ENCODE results near the gene AFF2.

AFF2 gene

DNA sequence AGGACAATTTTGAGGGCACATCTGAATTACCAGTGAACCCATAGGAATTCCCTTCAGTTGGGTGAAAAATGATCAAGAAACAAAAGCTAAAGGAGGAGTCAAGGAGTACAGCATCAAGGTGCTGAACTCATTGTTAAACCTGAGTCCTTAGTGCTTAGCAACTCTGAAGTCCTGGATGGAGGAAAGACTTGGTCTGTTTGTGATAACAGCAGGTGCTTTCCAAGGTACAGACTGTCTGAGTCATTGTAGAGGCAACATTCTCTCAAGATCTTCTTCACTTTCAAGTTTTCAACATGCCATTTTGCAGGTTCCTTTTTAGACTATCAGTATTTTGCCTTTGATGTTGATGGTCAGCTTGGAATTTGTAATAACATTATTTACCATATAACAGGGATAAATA, 293.9 kb downstream of the AFF2 start:
- no peak for ATAC-seq
- TF ChIP-seq ARNTL (CRISPR knock-in tag; IDR thresholded peaks at IDR 0.05; ENCODE audit: borderline replicate concordance, low read depth) (no peak), ZFP30 (CRISPR knock-in tag; IDR thresholded peaks at IDR 0.05) (no peak), TOX (CRISPR knock-in tag; IDR thresholded peaks at IDR 0.05; ENCODE audit: borderline replicate concordance) (no peak), ZNF565 (CRISPR knock-in tag; conservative IDR thresholded peaks at IDR 0.05; ENCODE audit: low read depth) (no peak), TCF4 (CRISPR knock-in tag; IDR thresholded peaks at IDR 0.05; ENCODE audit: borderline replicate concordance) (no peak)

DNA sequence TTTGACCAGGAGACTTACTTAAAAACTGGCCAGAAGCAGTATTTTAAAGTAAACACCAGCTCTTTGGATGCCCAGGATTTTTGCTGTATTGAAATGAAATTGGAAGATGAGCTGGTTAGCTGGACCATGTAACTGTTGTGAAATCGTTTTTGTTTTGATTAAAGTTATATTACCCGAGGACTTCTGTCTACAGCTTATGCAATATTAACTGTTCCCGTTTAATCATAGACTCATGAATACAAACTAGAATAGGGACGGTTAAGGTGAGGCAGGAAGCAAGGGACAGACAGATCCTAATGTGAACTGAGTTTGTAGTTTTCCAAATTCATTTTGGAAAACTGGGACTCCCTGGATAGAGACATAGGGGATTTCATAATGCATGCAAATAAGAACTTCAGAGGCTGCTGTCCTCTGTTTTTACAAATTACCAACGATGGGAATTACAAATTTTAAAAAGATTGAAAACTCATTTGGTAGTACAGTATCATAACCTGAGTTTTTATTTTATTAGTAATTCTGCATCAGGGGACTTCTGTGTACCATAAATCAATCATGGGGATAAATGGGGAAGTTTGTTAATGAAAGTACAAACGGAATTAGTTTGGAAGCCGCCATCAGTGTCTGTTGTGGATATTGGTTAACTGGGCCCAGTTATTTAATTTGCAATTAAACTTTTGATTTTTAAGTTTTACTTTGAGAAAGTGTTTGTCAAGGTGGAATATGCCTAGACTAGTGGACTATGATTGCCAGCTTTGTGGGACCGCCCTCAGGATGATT, 304.4 kb downstream of the AFF2 start:
- TF ChIP-seq CSDC2 (CRISPR knock-in tag; IDR thresholded peaks at IDR 0.05) = no peak
- no peak for TF ChIP-seq SNAI2 (CRISPR knock-in tag; IDR thresholded peaks at IDR 0.05)
- TF ChIP-seq, protein P1, sequence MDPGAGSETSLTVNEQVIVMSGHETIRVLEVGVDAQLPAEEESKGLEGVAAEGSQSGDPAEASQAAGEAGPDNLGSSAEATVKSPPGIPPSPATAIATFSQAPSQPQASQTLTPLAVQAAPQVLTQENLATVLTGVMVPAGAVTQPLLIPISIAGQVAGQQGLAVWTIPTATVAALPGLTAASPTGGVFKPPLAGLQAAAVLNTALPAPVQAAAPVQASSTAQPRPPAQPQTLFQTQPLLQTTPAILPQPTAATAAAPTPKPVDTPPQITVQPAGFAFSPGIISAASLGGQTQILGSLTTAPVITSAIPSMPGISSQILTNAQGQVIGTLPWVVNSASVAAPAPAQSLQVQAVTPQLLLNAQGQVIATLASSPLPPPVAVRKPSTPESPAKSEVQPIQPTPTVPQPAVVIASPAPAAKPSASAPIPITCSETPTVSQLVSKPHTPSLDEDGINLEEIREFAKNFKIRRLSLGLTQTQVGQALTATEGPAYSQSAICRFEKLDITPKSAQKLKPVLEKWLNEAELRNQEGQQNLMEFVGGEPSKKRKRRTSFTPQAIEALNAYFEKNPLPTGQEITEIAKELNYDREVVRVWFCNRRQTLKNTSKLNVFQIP (CRISPR knock-in tag; IDR thresholded peaks at IDR 0.05; ENCODE audit: borderline replicate concordance, low read depth) = no peak
- TF ChIP-seq ZFP30 (CRISPR knock-in tag; IDR thresholded peaks at IDR 0.05) = no peak
- no peak for TF ChIP-seq TCF4 (CRISPR knock-in tag; IDR thresholded peaks at IDR 0.05; ENCODE audit: borderline replicate concordance)
- no peak for TF ChIP-seq ESRRG (CRISPR knock-in tag; IDR thresholded peaks at IDR 0.05)
- TF ChIP-seq TOX (CRISPR knock-in tag; IDR thresholded peaks at IDR 0.05; ENCODE audit: borderline replicate concordance) = no peak
- no peak for TF ChIP-seq ZNF565 (CRISPR knock-in tag; conservative IDR thresholded peaks at IDR 0.05; ENCODE audit: low read depth)
- TF ChIP-seq, protein P2, sequence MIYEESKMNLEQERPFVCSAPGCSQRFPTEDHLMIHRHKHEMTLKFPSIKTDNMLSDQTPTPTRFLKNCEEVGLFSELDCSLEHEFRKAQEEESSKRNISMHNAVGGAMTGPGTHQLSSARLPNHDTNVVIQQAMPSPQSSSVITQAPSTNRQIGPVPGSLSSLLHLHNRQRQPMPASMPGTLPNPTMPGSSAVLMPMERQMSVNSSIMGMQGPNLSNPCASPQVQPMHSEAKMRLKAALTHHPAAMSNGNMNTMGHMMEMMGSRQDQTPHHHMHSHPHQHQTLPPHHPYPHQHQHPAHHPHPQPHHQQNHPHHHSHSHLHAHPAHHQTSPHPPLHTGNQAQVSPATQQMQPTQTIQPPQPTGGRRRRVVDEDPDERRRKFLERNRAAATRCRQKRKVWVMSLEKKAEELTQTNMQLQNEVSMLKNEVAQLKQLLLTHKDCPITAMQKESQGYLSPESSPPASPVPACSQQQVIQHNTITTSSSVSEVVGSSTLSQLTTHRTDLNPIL (CRISPR knock-in tag; IDR thresholded peaks at IDR 0.05; ENCODE audit: low read depth) = no peak
- no peak for ATAC-seq

DNA sequence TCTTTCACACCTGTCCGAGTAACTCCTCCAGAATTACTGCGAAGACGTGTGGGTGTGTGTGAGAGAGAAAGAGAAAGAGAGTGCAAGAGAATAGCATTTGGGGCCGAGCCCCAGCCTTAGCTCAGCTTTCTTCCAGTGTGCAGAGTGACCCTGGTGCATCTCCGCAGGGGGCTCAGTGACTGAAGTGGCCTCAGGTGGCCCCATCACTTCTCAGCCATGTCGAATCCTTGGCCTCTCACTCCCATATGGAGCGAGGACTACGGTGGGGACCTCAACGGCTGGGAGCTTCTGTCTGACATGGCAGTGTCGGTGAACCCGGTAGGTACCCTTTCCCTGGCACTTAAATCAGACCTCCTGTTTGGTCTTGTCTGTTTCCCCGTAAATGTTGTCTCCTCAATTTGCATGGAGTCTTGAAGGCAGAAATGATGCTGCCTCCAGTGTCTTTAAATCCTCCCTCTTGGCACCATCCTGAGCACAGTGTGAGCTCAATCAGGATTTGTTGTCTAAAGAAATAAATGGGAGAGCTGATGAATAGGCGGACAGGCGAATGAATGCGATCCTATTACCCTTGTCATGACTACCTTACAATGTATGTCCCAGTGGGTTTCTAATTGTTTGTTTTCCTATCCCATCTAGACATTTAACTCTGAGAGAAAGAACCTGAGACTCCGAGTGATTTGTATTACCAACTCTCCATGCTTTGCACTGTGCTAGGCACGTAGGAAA, 305.9 kb downstream of the AFF2 start:
- TF ChIP-seq, protein P2 (CRISPR knock-in tag; IDR thresholded peaks at IDR 0.05; ENCODE audit: low read depth) = no peak
- no peak for TF ChIP-seq TOX (CRISPR knock-in tag; IDR thresholded peaks at IDR 0.05; ENCODE audit: borderline replicate concordance)
- TF ChIP-seq GLIS3 (CRISPR knock-in tag; IDR thresholded peaks at IDR 0.05) = no peak
- TF ChIP-seq PPARA (CRISPR knock-in tag; IDR thresholded peaks at IDR 0.05; ENCODE audit: borderline replicate concordance) = no peak
- no peak for TF ChIP-seq ISL1 (CRISPR knock-in tag; IDR thresholded peaks at IDR 0.05)
- TF ChIP-seq ZFP3 (CRISPR knock-in tag; IDR thresholded peaks at IDR 0.05) = no peak
- TF ChIP-seq ARNTL (CRISPR knock-in tag; IDR thresholded peaks at IDR 0.05; ENCODE audit: borderline replicate concordance, low read depth) = no peak
- TF ChIP-seq CSDC2 (CRISPR knock-in tag; IDR thresholded peaks at IDR 0.05) = no peak
- no peak for TF ChIP-seq ZFP30 (CRISPR knock-in tag; IDR thresholded peaks at IDR 0.05)
- no peak for TF ChIP-seq BACH2 (CRISPR knock-in tag; IDR thresholded peaks at IDR 0.05; ENCODE audit: borderline replicate concordance)
- TF ChIP-seq ESRRG (CRISPR knock-in tag; IDR thresholded peaks at IDR 0.05) = no peak
- TF ChIP-seq ZNF70 (CRISPR knock-in tag; IDR thresholded peaks at IDR 0.05) = no peak
- TF ChIP-seq, protein P3, sequence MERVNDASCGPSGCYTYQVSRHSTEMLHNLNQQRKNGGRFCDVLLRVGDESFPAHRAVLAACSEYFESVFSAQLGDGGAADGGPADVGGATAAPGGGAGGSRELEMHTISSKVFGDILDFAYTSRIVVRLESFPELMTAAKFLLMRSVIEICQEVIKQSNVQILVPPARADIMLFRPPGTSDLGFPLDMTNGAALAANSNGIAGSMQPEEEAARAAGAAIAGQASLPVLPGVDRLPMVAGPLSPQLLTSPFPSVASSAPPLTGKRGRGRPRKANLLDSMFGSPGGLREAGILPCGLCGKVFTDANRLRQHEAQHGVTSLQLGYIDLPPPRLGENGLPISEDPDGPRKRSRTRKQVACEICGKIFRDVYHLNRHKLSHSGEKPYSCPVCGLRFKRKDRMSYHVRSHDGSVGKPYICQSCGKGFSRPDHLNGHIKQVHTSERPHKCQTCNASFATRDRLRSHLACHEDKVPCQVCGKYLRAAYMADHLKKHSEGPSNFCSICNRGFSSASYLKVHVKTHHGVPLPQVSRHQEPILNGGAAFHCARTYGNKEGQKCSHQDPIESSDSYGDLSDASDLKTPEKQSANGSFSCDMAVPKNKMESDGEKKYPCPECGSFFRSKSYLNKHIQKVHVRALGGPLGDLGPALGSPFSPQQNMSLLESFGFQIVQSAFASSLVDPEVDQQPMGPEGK (CRISPR knock-in tag; IDR thresholded peaks at IDR 0.05; ENCODE audit: borderline replicate concordance) = no peak
- no peak for TF ChIP-seq ZC3H10 (CRISPR knock-in tag; IDR thresholded peaks at IDR 0.05)
- TF ChIP-seq TCF4 (CRISPR knock-in tag; IDR thresholded peaks at IDR 0.05; ENCODE audit: borderline replicate concordance) = no peak
- TF ChIP-seq ZNF8 (CRISPR knock-in tag; IDR thresholded peaks at IDR 0.05) = no peak
- TF ChIP-seq RARB (CRISPR knock-in tag; IDR thresholded peaks at IDR 0.05) = no peak
- no peak for ATAC-seq

DNA sequence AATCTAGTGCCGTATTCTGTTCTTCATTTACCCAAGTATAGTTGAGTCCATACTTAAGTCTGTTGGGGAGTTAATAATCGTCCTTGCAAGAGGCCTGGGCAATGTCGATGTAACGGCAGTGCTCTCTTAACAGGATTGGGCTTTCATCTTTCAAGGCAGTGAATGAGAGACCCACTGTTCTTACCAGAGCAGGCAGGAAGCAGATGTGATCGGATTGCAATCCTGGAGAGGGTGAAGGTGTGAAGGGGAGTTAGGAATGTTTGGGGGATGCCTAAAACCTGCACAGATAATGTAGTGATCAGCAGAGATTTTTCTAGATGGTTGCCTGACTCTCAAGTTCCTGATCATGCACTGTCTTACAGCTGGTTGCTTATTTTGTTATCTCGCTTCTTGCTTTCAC, 308.4 kb downstream of the AFF2 start:
- no peak for ATAC-seq
- TF ChIP-seq GLIS3 (CRISPR knock-in tag; IDR thresholded peaks at IDR 0.05) (no peak), ARNTL (CRISPR knock-in tag; IDR thresholded peaks at IDR 0.05; ENCODE audit: borderline replicate concordance, low read depth) (no peak)
- TF ChIP-seq, protein P4, sequence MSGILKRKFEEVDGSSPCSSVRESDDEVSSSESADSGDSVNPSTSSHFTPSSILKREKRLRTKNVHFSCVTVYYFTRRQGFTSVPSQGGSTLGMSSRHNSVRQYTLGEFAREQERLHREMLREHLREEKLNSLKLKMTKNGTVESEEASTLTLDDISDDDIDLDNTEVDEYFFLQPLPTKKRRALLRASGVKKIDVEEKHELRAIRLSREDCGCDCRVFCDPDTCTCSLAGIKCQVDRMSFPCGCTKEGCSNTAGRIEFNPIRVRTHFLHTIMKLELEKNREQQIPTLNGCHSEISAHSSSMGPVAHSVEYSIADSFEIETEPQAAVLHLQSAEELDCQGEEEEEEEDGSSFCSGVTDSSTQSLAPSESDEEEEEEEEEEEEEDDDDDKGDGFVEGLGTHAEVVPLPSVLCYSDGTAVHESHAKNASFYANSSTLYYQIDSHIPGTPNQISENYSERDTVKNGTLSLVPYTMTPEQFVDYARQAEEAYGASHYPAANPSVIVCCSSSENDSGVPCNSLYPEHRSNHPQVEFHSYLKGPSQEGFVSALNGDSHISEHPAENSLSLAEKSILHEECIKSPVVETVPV (CRISPR knock-in tag; IDR thresholded peaks at IDR 0.05) = no peak
- TF ChIP-seq, protein P3 (CRISPR knock-in tag; IDR thresholded peaks at IDR 0.05; ENCODE audit: borderline replicate concordance) = no peak
